ENCODE measurements around the gene APCDD1. TPM values are rescaled to one million over a fixed set of nuclear protein-coding genes. Genes with fewer than 3 reads are reported as not detected.

Gene APCDD1
- total RNA-seq, 1 donor from 2014 or later, result 4.4 TPM

DNA sequence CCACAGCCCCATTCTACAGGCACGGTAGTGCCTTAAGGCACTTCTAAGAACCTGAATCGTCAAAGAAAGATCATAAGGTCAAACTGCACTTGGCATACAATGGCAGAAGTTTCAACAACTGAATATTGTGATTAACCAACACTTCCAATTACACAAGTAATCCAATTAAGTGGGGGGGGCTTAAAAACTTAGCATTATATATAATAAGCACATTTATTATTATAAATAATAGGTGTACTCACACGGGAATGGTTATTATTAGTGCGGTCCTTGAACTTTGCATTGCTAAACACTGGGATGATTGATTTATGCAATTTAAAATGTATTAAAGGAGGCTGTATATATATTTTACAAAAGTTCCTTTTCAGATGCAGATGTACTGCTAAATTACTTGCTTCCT lies 7.6 kb downstream of the APCDD1 start:
- no peaks in the 10 kb centered on the region for H3K9me3 Mint-ChIP-seq (ENCODE audit: unreplicated experiment)
- H3K4me1 Mint-ChIP-seq (ENCODE audit: low read depth, unreplicated experiment), result peaks cover 15% of the 10 kb centered on the region
- DNase-seq (ENCODE audit: low read depth), result no peak

DNA sequence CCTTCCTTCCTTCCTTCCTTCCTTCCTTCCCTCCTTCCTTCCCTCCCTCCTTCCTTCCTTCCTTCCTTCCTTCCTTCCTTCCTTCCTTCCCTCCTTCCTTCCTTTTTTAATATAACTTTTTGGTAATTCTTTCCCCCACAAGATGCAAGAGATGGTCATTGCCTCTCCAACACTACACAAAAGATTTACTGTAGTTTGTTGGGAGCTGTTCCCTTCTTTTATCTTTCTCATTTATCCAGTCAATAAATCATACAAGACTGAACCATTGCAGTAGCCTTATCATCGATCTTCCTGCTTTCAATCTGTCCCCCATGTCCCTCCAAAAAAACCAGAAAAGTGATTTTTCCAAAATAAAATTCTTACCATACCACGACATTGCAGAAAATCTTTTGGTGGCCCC lies 8.2 kb downstream of the APCDD1 start:
- Mint-ChIP-seq H3K4me1 (ENCODE audit: low read depth, unreplicated experiment) (peaks cover 13% of the 10 kb centered on the region), H3K4me3 (ENCODE audit: unreplicated experiment) (no peak overlapping the region), H3K36me3 (ENCODE audit: low read depth, unreplicated experiment) (no peaks in the 10 kb centered on the region), H3K27ac (ENCODE audit: unreplicated experiment) (no peak overlapping the region), H3K27me3 (ENCODE audit: low read depth, unreplicated experiment) (peaks cover 4% of the 10 kb centered on the region), H3K9me3 (ENCODE audit: unreplicated experiment) (no peaks in the 10 kb centered on the region)
- Histone ChIP-seq H2AFZ (ENCODE audit: low read depth, low read length) (no peak overlapping the region), H4K20me1 (ENCODE audit: insufficient read depth, low read length) (no peaks in the 10 kb centered on the region), H3K79me2 (ENCODE audit: insufficient read depth, low read length) (no peaks in the 10 kb centered on the region), H3K4me3 (ENCODE audit: insufficient read depth, low read depth, low read length) (no peak overlapping the region), H3K36me3 (ENCODE audit: insufficient read depth, low read length) (no peaks in the 10 kb centered on the region), H3K27me3 (ENCODE audit: insufficient read depth, low read length) (no peaks in the 10 kb centered on the region), H3K9me3 (ENCODE audit: insufficient read depth, low read depth, low read length) (no peaks in the 10 kb centered on the region), H3K4me1 (ENCODE audit: insufficient read depth, low read length) (no peaks in the 10 kb centered on the region), H3K27ac (ENCODE audit: low read depth, low read length) (no peak overlapping the region), H3K9ac (ENCODE audit: low read length) (no peak overlapping the region), H3K4me2 (ENCODE audit: low read length) (no peak overlapping the region)
- TF ChIP-seq, protein P1, sequence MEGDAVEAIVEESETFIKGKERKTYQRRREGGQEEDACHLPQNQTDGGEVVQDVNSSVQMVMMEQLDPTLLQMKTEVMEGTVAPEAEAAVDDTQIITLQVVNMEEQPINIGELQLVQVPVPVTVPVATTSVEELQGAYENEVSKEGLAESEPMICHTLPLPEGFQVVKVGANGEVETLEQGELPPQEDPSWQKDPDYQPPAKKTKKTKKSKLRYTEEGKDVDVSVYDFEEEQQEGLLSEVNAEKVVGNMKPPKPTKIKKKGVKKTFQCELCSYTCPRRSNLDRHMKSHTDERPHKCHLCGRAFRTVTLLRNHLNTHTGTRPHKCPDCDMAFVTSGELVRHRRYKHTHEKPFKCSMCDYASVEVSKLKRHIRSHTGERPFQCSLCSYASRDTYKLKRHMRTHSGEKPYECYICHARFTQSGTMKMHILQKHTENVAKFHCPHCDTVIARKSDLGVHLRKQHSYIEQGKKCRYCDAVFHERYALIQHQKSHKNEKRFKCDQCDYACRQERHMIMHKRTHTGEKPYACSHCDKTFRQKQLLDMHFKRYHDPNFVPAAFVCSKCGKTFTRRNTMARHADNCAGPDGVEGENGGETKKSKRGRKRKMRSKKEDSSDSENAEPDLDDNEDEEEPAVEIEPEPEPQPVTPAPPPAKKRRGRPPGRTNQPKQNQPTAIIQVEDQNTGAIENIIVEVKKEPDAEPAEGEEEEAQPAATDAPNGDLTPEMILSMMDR (IDR thresholded peaks at IDR 0.05; ENCODE audit: insufficient read depth, low read depth, low read length), result no peak
- no peak for TF ChIP-seq EZH2 (IDR thresholded peaks at IDR 0.05; ENCODE audit: insufficient read depth, low read length)
- DNase-seq (ENCODE audit: low read depth), result no peak
- FAIRE-seq, result no peak

More for the DNA sequence above, 7.6 kb downstream of the APCDD1 start:
- Histone ChIP-seq H4K20me1 (ENCODE audit: insufficient read depth, low read length) (no peaks in the 10 kb centered on the region), H3K9me3 (ENCODE audit: insufficient read depth, low read depth, low read length) (no peaks in the 10 kb centered on the region), H3K27ac (ENCODE audit: low read depth, low read length) (no peak overlapping the region), H3K79me2 (ENCODE audit: insufficient read depth, low read length) (no peaks in the 10 kb centered on the region), H3K36me3 (ENCODE audit: insufficient read depth, low read length) (no peaks in the 10 kb centered on the region), H2AFZ (ENCODE audit: low read depth, low read length) (no peak overlapping the region), H3K9ac (ENCODE audit: low read length) (no peak overlapping the region), H3K4me2 (ENCODE audit: low read length) (no peak overlapping the region), H3K4me3 (ENCODE audit: insufficient read depth, low read depth, low read length) (no peak overlapping the region), H3K27me3 (ENCODE audit: insufficient read depth, low read length) (peaks cover 2% of the 10 kb centered on the region), H3K4me1 (ENCODE audit: insufficient read depth, low read length) (no peaks in the 10 kb centered on the region)
- TF ChIP-seq, protein P1 (IDR thresholded peaks at IDR 0.05; ENCODE audit: insufficient read depth, low read depth, low read length), result no peak
- FAIRE-seq, result no peak
- Mint-ChIP-seq H3K4me3 (ENCODE audit: unreplicated experiment) (no peak overlapping the region), H3K36me3 (ENCODE audit: low read depth, unreplicated experiment) (no peaks in the 10 kb centered on the region), H3K27ac (ENCODE audit: unreplicated experiment) (no peak overlapping the region), H3K27me3 (ENCODE audit: low read depth, unreplicated experiment) (peaks cover 4% of the 10 kb centered on the region)

DNA sequence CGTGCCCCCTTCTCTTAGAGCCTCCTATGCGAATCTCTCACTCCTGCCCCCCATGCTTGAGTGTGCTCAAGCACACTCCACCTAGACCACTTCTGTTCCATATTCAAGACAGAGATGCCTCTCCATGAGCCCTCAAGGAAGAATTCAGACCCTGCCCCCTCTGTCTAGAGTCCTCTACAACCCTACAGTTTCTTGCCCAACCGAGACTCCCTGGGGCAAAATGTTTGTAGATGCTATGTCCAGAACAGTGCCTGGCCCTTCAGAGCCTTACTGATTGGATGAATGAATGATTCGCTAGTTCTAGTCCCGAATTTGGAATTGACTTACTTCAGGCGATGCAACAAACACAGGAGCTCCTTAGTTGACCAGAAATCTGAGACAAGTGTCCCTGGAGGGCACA lies 8.7 kb downstream of the APCDD1 start:
- H3K4me1 Mint-ChIP-seq (ENCODE audit: low read depth, unreplicated experiment), result peaks cover 9% of the 10 kb centered on the region
- no peak overlapping the region for H3K27ac Mint-ChIP-seq (ENCODE audit: unreplicated experiment)
- H3K4me3 ChIP-seq (ENCODE audit: insufficient read depth, low read depth, low read length), result no peak overlapping the region
- no peaks in the 10 kb centered on the region for H3K9me3 ChIP-seq (ENCODE audit: insufficient read depth, low read depth, low read length)
- no peaks in the 10 kb centered on the region for H3K4me1 ChIP-seq (ENCODE audit: insufficient read depth, low read length)
- H3K27me3 Mint-ChIP-seq (ENCODE audit: low read depth, unreplicated experiment), result peaks cover 4% of the 10 kb centered on the region
- H3K4me2 ChIP-seq (ENCODE audit: low read length), result no peak overlapping the region
- H3K36me3 Mint-ChIP-seq (ENCODE audit: low read depth, unreplicated experiment), result no peaks in the 10 kb centered on the region
- no peaks in the 10 kb centered on the region for H3K9me3 Mint-ChIP-seq (ENCODE audit: unreplicated experiment)
- H3K4me3 Mint-ChIP-seq (ENCODE audit: unreplicated experiment), result no peak overlapping the region
- H4K20me1 ChIP-seq (ENCODE audit: insufficient read depth, low read length), result no peaks in the 10 kb centered on the region
- H3K27me3 ChIP-seq (ENCODE audit: insufficient read depth, low read length), result no peaks in the 10 kb centered on the region
- H3K9ac ChIP-seq (ENCODE audit: low read length), result no peak overlapping the region
- H3K36me3 ChIP-seq (ENCODE audit: insufficient read depth, low read length), result no peaks in the 10 kb centered on the region
- no peaks in the 10 kb centered on the region for H3K79me2 ChIP-seq (ENCODE audit: insufficient read depth, low read length)
- DNase-seq (ENCODE audit: low read depth) (no peak), FAIRE-seq (no peak)
- no peak overlapping the region for H3K27ac ChIP-seq (ENCODE audit: low read depth, low read length)
- TF ChIP-seq, protein P1 (IDR thresholded peaks at IDR 0.05; ENCODE audit: insufficient read depth, low read depth, low read length), result no peak
- H2AFZ ChIP-seq (ENCODE audit: low read depth, low read length), result no peak overlapping the region

Data from astrocyte (in vitro differentiated cells and primary cell).